Measurements from ENCODE around the gene PMEPA1. TPM values are rescaled to one million over a fixed set of nuclear protein-coding genes. Genes with fewer than 3 reads are reported as not detected.

PMEPA1 gene
- total RNA-seq, 1 experiment from 2014 or later: 89.8 TPM

GRCh38 chr20:57748601-57749130 is 38.9 kb upstream of the PMEPA1 start:
- peak overlapping the region; percentile 76 for H3K27ac ChIP-seq (ENCODE audit: low read length)
- no peak for DNase-seq (ENCODE audit: low read depth, low spot score)
- in situ Hi-C loops (cut with HindIII; ENCODE audit: low pct_unique_long_range_greater_than_20kb, low sequenced_read_pairs): no loop called here
- CTCF ChIA-PET: no interaction called here
- peaks cover 31% of the 10 kb centered on the region for H3K4me1 ChIP-seq (ENCODE audit: control insufficient read depth, insufficient read depth, low read length)
- POLR2A ChIA-PET: no interaction called here
- intact Hi-C loops (cut with micrococcal nuclease; ENCODE audit: unreplicated experiment): no loop called here
- no peaks in the 10 kb centered on the region for H3K9me3 ChIP-seq (ENCODE audit: control insufficient read depth, insufficient read depth, low read depth, low read length)
- no TSS peak for BruUV-seq (replicated peaks)
- H3K4me3 ChIP-seq (ENCODE audit: low read depth in 2 of 2, low read length in 2 of 2): peak overlapping the region; percentile 35 to 59
- ATAC-seq: peak; percentile 93
- no peaks in the 10 kb centered on the region for H3K27me3 ChIP-seq (ENCODE audit: control insufficient read depth, insufficient read depth, low read length)
- H3K36me3 ChIP-seq (ENCODE audit: control insufficient read depth, insufficient read depth, low read length): no peaks in the 10 kb centered on the region
- TF ChIP-seq POLR2AphosphoS5 (IDR thresholded peaks at IDR 0.05; ENCODE audit: low read depth, low read length) (no peak), TCF7L2 (IDR thresholded peaks at IDR 0.05; ENCODE audit: low read depth, low read length) (no peak), REST (IDR thresholded peaks at IDR 0.05; ENCODE audit: insufficient read depth in 1 of 2, low read depth in 2 of 2, low read length in 1 of 2) (no peak), SIN3A (IDR thresholded peaks at IDR 0.05; ENCODE audit: borderline replicate concordance, insufficient read depth, low read depth, low read length) (no peak), CTCF (IDR thresholded peaks at IDR 0.05) (no peak)

- Histone ChIP-seq H3K9me3 (ENCODE audit: control insufficient read depth, insufficient read depth, low read depth, low read length) (no peaks in the 10 kb centered on the region), H3K4me3 (ENCODE audit: low read depth in 2 of 2, low read length in 2 of 2) (peak overlapping the region; percentile 35 to 59), H3K4me1 (ENCODE audit: control insufficient read depth, insufficient read depth, low read length) (peaks cover 31% of the 10 kb centered on the region), H3K27me3 (ENCODE audit: control insufficient read depth, insufficient read depth, low read length) (no peaks in the 10 kb centered on the region), H3K36me3 (ENCODE audit: control insufficient read depth, insufficient read depth, low read length) (no peaks in the 10 kb centered on the region), H3K27ac (ENCODE audit: low read length) (peak overlapping the region; percentile 76)
- TF ChIP-seq TCF7L2 (IDR thresholded peaks at IDR 0.05; ENCODE audit: low read depth, low read length): no peak
- TF ChIP-seq SIN3A (IDR thresholded peaks at IDR 0.05; ENCODE audit: borderline replicate concordance, insufficient read depth, low read depth, low read length): no peak
- no peak for TF ChIP-seq CTCF (IDR thresholded peaks at IDR 0.05)
- intact Hi-C loops (cut with micrococcal nuclease; ENCODE audit: unreplicated experiment) (no loop called here), in situ Hi-C loops (cut with HindIII; ENCODE audit: low pct_unique_long_range_greater_than_20kb, low sequenced_read_pairs) (no loop called here)
- DNase-seq (ENCODE audit: low read depth, low spot score): no peak
- ChIA-PET POLR2A (no interaction called here), CTCF (no interaction called here)
- ATAC-seq: peak; percentile 17
- BruUV-seq (replicated peaks): no TSS peak
Measured at GRCh38 chr20:57747861-57748481, 38.2 kb upstream of the PMEPA1 start.
